H1 (cell line): ENCODE measurements around the gene ACOD1. TPM values are rescaled to one million over a fixed set of nuclear protein-coding genes. Genes with fewer than 3 reads are reported as not detected.

Experiments
- CTCF ChIA-PET: fragments of 300-600 bp; sonication (Branson Sonifier 250); formaldehyde crosslinking; loops from one replicate; lab custom pipeline; 2021; ENCODE audit not compliant: partially characterized antibody; lab: Charles Lee
- POLR2A ChIA-PET: fragments of 300-600 bp; sonication (Branson Sonifier 250); formaldehyde crosslinking; loops from one replicate; lab custom pipeline; 2021; ENCODE audit warnings: inconsistent platforms; ENCODE audit not compliant: partially characterized antibody; lab: Charles Lee
- DNase-seq, 2 experiments: peaks; one replicate each; pipeline versions ENCODE4 v3.0.0 to v3.0.0-alpha.2; 2010 to 2022; ENCODE audit warnings: low spot score in 2 of 2, low read depth in 1 of 2, mixed read lengths in 1 of 2
- FAIRE-seq: peaks from 2 replicates; lab custom pipeline; 2011; peaks lifted over from hg19 to GRCh38; lab: Jason Lieb, UNC
- H2AFZ ChIP-seq: 2 replicates; pipeline ENCODE4 v1.8.1; 2012; ENCODE audit warnings: low read length, inconsistent platforms
- H2AK5ac ChIP-seq: 2 replicates; pipeline ENCODE4 v1.6.1; 2013; ENCODE audit warnings: low read depth, low read length
- H2BK120ac ChIP-seq: replicated peaks from 2 replicates; pipeline ENCODE3; 2013; ENCODE audit warnings: low read depth, low read length, inconsistent platforms
- H2BK12ac ChIP-seq: 2 replicates; pipeline ENCODE4 v1.6.1; 2013; ENCODE audit warnings: low read depth, low read length
- H2BK15ac ChIP-seq: 2 replicates; pipeline ENCODE4 v1.6.1; 2013; ENCODE audit warnings: low read length
- H2BK20ac ChIP-seq: 2 replicates; pipeline ENCODE4 v1.6.1; 2013; ENCODE audit warnings: low read length
- H2BK5ac ChIP-seq: 2 replicates; pipeline ENCODE4 v1.6.1; 2013; ENCODE audit warnings: low read depth, low read length
- H3K14ac ChIP-seq: 2 replicates; pipeline ENCODE4 v1.6.1; 2013; ENCODE audit warnings: inconsistent platforms; ENCODE audit not compliant: insufficient read length
- H3K18ac ChIP-seq: 2 replicates; pipeline ENCODE4 v1.6.1; 2013; ENCODE audit warnings: low read length; ENCODE audit errors: extremely low read depth
- H3K23ac ChIP-seq: 2 replicates; pipeline ENCODE4 v1.6.1; 2013; ENCODE audit warnings: inconsistent platforms; ENCODE audit not compliant: insufficient read length
- H3K23me2 ChIP-seq: 2 replicates; pipeline ENCODE4 v1.6.1; 2013; ENCODE audit warnings: low read depth, low read length
- H3K27ac ChIP-seq: 2 replicates; pipeline ENCODE4 v1.6.1; 2011; ENCODE audit warnings: low read depth, low read length, inconsistent platforms
- H3K27me3 ChIP-seq, 4 experiments: replicated peaks in 1 of 4; 1 replicate in 1 of 4; 2 replicates in 3 of 4; pipeline versions ENCODE4 v1.6.1 to v1.8.1; 2011 to 2013; ENCODE audit warnings: low read length in 3 of 4, mild to moderate bottlenecking in 3 of 4, inconsistent platforms in 2 of 4, mixed read lengths in 2 of 4, moderate library complexity in 1 of 4; ENCODE audit not compliant: control insufficient read depth in 3 of 4, insufficient read depth in 3 of 4; ENCODE audit errors: extremely low read depth in 1 of 4
- H3K36me3 ChIP-seq, 4 experiments: 2 replicates each; pipeline versions ENCODE4 v1.6.1 to v1.8.1; 2011 to 2013; ENCODE audit warnings: mild to moderate bottlenecking in 4 of 4, low read length in 3 of 4, moderate library complexity in 2 of 4, control low read depth in 1 of 4, inconsistent platforms in 1 of 4; ENCODE audit not compliant: insufficient read depth in 4 of 4, control insufficient read depth in 2 of 4
- H3K4ac ChIP-seq: replicated peaks from 2 replicates; pipeline ENCODE3; 2013; ENCODE audit warnings: low read length, low read depth, mixed read lengths, inconsistent platforms; ENCODE audit not compliant: insufficient read length
- H3K4me1 ChIP-seq, 4 experiments: replicated peaks in 1 of 4; 1 replicate in 1 of 4; 2 replicates in 3 of 4; pipeline versions ENCODE4 v1.6.1 to v1.8.1; 2011 to 2013; ENCODE audit warnings: low read length in 3 of 4, inconsistent platforms in 2 of 4, mixed read lengths in 1 of 4; ENCODE audit not compliant: insufficient read depth in 4 of 4, control insufficient read depth in 3 of 4
- H3K4me2 ChIP-seq, 2 experiments: 2 replicates each; pipeline versions ENCODE4 v1.6.1 to v1.8.1; 2011 to 2013; ENCODE audit warnings: low read depth in 2 of 2, low read length in 2 of 2, control low read depth in 1 of 2, inconsistent platforms in 1 of 2, mild to moderate bottlenecking in 1 of 2; ENCODE audit not compliant: insufficient read depth in 1 of 2
- H3K4me3 ChIP-seq, 4 experiments: fragments of 200-600, 300-600 bp in 1 of 4; sonication (generic), shearing (Covaris generic), sonication (Bioruptor Twin) in 1 of 4; 2 replicates each; pipeline versions ENCODE4 v1.5.1 to v1.8.1; 2011 to 2016; ENCODE audit warnings: low read length in 4 of 4, low read depth in 3 of 4, control low read depth in 2 of 4, inconsistent platforms in 2 of 4, mild to moderate bottlenecking in 2 of 4, mixed read lengths in 1 of 4, moderate library complexity in 1 of 4; ENCODE audit not compliant: insufficient read depth in 2 of 4; ENCODE audit errors: extremely low read depth in 1 of 4
- H3K56ac ChIP-seq: replicated peaks from 2 replicates; pipeline ENCODE3; 2013; ENCODE audit warnings: low read depth, mild to moderate bottlenecking, mixed read lengths, low read length, inconsistent platforms; ENCODE audit not compliant: insufficient read length
- H3K79me1 ChIP-seq: 2 replicates; pipeline ENCODE4 v1.6.1; 2013; ENCODE audit warnings: low read depth, low read length, control low read depth
- H3K79me2 ChIP-seq, 2 experiments: 2 replicates each; pipeline versions ENCODE4 v1.6.1 to v1.8.1; 2012 to 2013; ENCODE audit warnings: low read length in 2 of 2, mild to moderate bottlenecking in 2 of 2, inconsistent platforms in 1 of 2; ENCODE audit not compliant: insufficient read depth in 2 of 2, control insufficient read depth in 1 of 2
- H3K9ac ChIP-seq, 4 experiments: replicated peaks in 1 of 4; 1 replicate in 1 of 4; 2 replicates in 3 of 4; pipeline versions ENCODE4 v1.6.1 to v1.8.1; 2011 to 2013; ENCODE audit warnings: low read depth in 3 of 4, low read length in 3 of 4, control low read depth in 2 of 4, mild to moderate bottlenecking in 2 of 4, moderate library complexity in 2 of 4, inconsistent platforms in 1 of 4; ENCODE audit errors: extremely low read depth in 1 of 4
- H3K9me3 ChIP-seq, 2 experiments: 2 replicates each; pipeline versions ENCODE4 v1.6.1 to v1.8.1; 2012 to 2013; ENCODE audit warnings: mild to moderate bottlenecking in 2 of 2, moderate library complexity in 2 of 2, control low read depth in 1 of 2, inconsistent platforms in 1 of 2, low read depth in 1 of 2, low read length in 1 of 2, mixed read lengths in 1 of 2; ENCODE audit not compliant: insufficient read depth in 2 of 2
- H4K20me1 ChIP-seq, 2 experiments: replicated peaks in 1 of 2; 2 replicates each; pipeline versions ENCODE3 to v1.8.1; 2011 to 2013; ENCODE audit warnings: inconsistent platforms in 2 of 2, low read length in 2 of 2, mild to moderate bottlenecking in 1 of 2; ENCODE audit not compliant: insufficient read depth in 2 of 2, control insufficient read depth in 1 of 2
- H4K5ac ChIP-seq: 2 replicates; pipeline ENCODE4 v1.6.1; 2013; ENCODE audit warnings: low read length, low read depth, mixed read lengths, inconsistent platforms; ENCODE audit not compliant: insufficient read length
- H4K8ac ChIP-seq: 2 replicates; pipeline ENCODE4 v1.8.0; 2013; ENCODE audit warnings: mild to moderate bottlenecking, moderate library complexity, low read length, inconsistent platforms; ENCODE audit not compliant: insufficient read depth; ENCODE audit errors: extremely low read depth
- H4K91ac ChIP-seq: replicated peaks from 2 replicates; pipeline ENCODE3; 2013; ENCODE audit warnings: low read length, mixed read lengths, inconsistent platforms; ENCODE audit not compliant: insufficient read length
- CEBPB ChIP-seq: IDR thresholded peaks from 2 replicates; pipeline ENCODE4 v1.6.1; 2012; ENCODE audit warnings: low read depth, low read length
- FOSL1 ChIP-seq: IDR thresholded peaks from 2 replicates; pipeline ENCODE4 v1.6.1; 2011; ENCODE audit warnings: mild to moderate bottlenecking, low read depth, low read length, moderate library complexity; ENCODE audit not compliant: insufficient read depth
- MAFK ChIP-seq: IDR thresholded peaks from 2 replicates; pipeline ENCODE4 v1.6.1; 2012; ENCODE audit warnings: low read depth, mild to moderate bottlenecking, improper control_type of control experiment, low read length
- RAD21 ChIP-seq, 2 experiments: IDR thresholded peaks in 1 of 2; conservative IDR thresholded peaks in 1 of 2; 2 replicates each; pipeline ENCODE4 v1.6.1; 2011; ENCODE audit warnings: low read depth in 2 of 2, low read length in 2 of 2, improper control_type of control experiment in 1 of 2, inconsistent platforms in 1 of 2, mild to moderate bottlenecking in 1 of 2, moderate library complexity in 1 of 2
- SIRT6 ChIP-seq: IDR thresholded peaks from one replicate; pipeline ENCODE4 v1.7.1; 2012; ENCODE audit warnings: low read length, inconsistent platforms
- TAF7 ChIP-seq: optimal IDR thresholded peaks from 2 replicates; pipeline ENCODE3; 2011; ENCODE audit warnings: low read depth, mild to moderate bottlenecking, inconsistent platforms, low read length, moderate library complexity, borderline replicate concordance
- WGBS, 2 experiments: shearing (Covaris generic) in 1 of 2; methylation state at CpG; one replicate each; pipeline versions ENCODE4 v1.1.6 to v1.1.7; 2013 to 2015; ENCODE audit warnings: low lambda C conversion rate in 2 of 2, mixed read lengths in 2 of 2, inconsistent platforms in 1 of 2, low coverage in 1 of 2, missing lambda C conversion rate in 1 of 2; ENCODE audit not compliant: insufficient replicate concordance in 2 of 2, insufficient coverage in 1 of 2, insufficient read length in 1 of 2; ENCODE audit errors: extremely low coverage in 1 of 2, missing lambda C conversion rate in 1 of 2; 5-methylcytosine and 5-hydroxymethylcytosine counted together
- polyA plus RNA-seq, 7 experiments: library from polyadenylated mRNA; depleted of rRNA in 3 of 7; stranded (reverse) in 5 of 7; unstranded in 2 of 7; fragments of >200 nt in 5 of 7; fragments of 200-250 nt in 2 of 7; gene quantifications; 1 replicate in 5 of 7; 2 replicates in 1 of 7; 4 replicates in 1 of 7; pipeline versions ENCODE4 v1.2.1 to v1.2.3, GENCODE V29; 2011 to 2013; ENCODE audit warnings: missing spikeins in 2 of 7, mixed read lengths in 2 of 7
- total RNA-seq: library from RNA; stranded (reverse); fragmentation: NEBNext Ultra II Directional; extraction: Animal tissue kit (Norgen Biotek cat#: 25700); gene quantifications from 2 replicates; pipeline ENCODE4 v1.2.1, GENCODE V29; 2021

ACOD1 gene
- total and polyA plus RNA-seq, 2 of the 8 experiments (the other 6 are each of a cell fraction or from before 2014, with no cell fraction given) = not detected

DNA sequence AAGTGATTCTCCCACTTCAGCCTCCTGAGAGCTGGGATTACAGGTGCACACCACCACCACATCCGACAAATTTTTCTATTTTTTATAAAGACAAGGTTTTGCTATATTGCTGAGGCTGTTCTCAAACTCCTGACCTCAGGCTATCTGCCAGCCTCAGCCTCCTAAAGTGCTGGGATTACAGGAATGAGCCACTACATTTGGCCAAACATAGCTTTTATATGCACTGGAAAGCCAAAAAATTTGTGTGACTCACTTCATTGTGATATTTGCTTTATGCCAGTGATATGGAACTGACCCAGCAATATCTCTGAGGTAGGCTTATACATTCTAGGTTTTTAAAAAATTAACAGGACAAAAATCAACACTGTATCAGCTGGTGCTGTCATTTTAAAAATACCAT, 26.8 kb upstream of the ACOD1 start:
- Histone ChIP-seq H3K23ac (no peak overlapping the region), H2BK12ac (no peak overlapping the region), H4K91ac (no peak overlapping the region), H3K56ac (no peak overlapping the region), H2AK5ac (no peak overlapping the region), H3K4me3 (no peak overlapping the region), H3K4ac (no peak overlapping the region), H4K5ac (no peak overlapping the region), H2BK5ac (no peak overlapping the region), H2AFZ (no peak overlapping the region), H3K4me1 (no peaks in the 10 kb centered on the region), H3K18ac (no peak overlapping the region), H3K79me1 (no peaks in the 10 kb centered on the region), H3K23me2 (no peaks in the 10 kb centered on the region), H3K9ac (no peak overlapping the region), H3K36me3 (no peaks in the 10 kb centered on the region), H2BK15ac (no peak overlapping the region), H3K27ac (no peak overlapping the region), H3K79me2 (no peaks in the 10 kb centered on the region), H2BK20ac (no peak overlapping the region), H3K4me2 (no peak overlapping the region), H2BK120ac (no peak overlapping the region), H3K27me3 (no peaks in the 10 kb centered on the region), H4K20me1 (no peaks in the 10 kb centered on the region), H4K8ac (no peak overlapping the region), H3K14ac (no peak overlapping the region), H3K9me3 (no peaks in the 10 kb centered on the region)
- CTCF ChIA-PET = interaction anchor here (1.5 kb wide), 1 partner anchor 644 kb away, joined by 3 read pairs; no protein-coding TSS in a partner anchor
- POLR2A ChIA-PET = no interaction called here
- TF ChIP-seq MAFK = no peak
- TF ChIP-seq RAD21 (IDR thresholded peaks at IDR 0.05 in 1 of 2, conservative IDR thresholded peaks at IDR 0.05 in 1 of 2; ENCODE audit: low read depth in 2 of 2, low read length in 2 of 2) = no peak
- TF ChIP-seq FOSL1 = no peak
- TF ChIP-seq TAF7 = no peak
- TF ChIP-seq SIRT6 = no peak
- no peak for TF ChIP-seq CEBPB
- DNase-seq = no peak
- WGBS, 2 experiments = 93% methylated on average over 1 of the region's 1 CpG; no CpG with 5 or more reads in 1 of the 2 experiments
- FAIRE-seq = no peak
